Measurements from ENCODE around the gene MRTFA. TPM values are rescaled to one million over a fixed set of nuclear protein-coding genes. Genes with fewer than 3 reads are reported as not detected.

MRTFA gene
- total and polyA plus RNA-seq, 10 donors, result 17.6 to 138 (median 83.9) TPM

GRCh38 chr22:40641269-40641668 is 4.8 kb upstream of the MRTFA start:
- TF ChIP-seq POLR2AphosphoS5 (IDR thresholded peaks at IDR 0.05), result no peak
- TF ChIP-seq CTCF (IDR thresholded peaks at IDR 0.05 in 8 of 11, conservative IDR thresholded peaks at IDR 0.05 in 3 of 11), result no peak
- no peak for TF ChIP-seq POLR2A (IDR thresholded peaks at IDR 0.05)
- H3K27me3 ChIP-seq (replicated peaks in 1 of 7), result no peaks in the 10 kb centered on the region
- 83 to 96% (median 94%) methylated on average over 6 of the region's 6 CpGs for WGBS, 5 donors
- intact Hi-C loops (cut with DNase I; ENCODE audit: low total_unique reads), result loop anchor here (5.0 kb wide), 2 partner anchors 114 to 204 kb away; no protein-coding TSS in a partner anchor
- H3K4me3 ChIP-seq, result no peak overlapping the region
- H3K27ac ChIP-seq, result no peak overlapping the region
- no peaks in the 10 kb centered on the region for H3K36me3 ChIP-seq
- peaks cover 0 to 22% (median 15%) of the 10 kb centered on the region in 6 donors for H3K4me1 ChIP-seq
- H3K9me3 ChIP-seq, result no peaks in the 10 kb centered on the region
- no peak for DNase-seq

- DNase-seq, result peak; percentile 75
- intact Hi-C loops (cut with DNase I; ENCODE audit: low total_unique reads), result no loop called here
Measured at GRCh38 chr22:40638261-40638660, 1.7 kb upstream of the MRTFA start.

GRCh38 chr22:40637183-40638150 is 948 bp upstream of the MRTFA start:
- TF ChIP-seq POLR2AphosphoS5 (IDR thresholded peaks at IDR 0.05), result peak in 2 of 3 donors; percentile 20 to 81
- TF ChIP-seq CTCF (IDR thresholded peaks at IDR 0.05 in 8 of 11, conservative IDR thresholded peaks at IDR 0.05 in 3 of 11), result no peak
- peak overlapping the region; percentile 93 to 97 (median 95) for H3K27ac ChIP-seq
- peaks cover 16 to 54% (median 45%) of the 10 kb centered on the region in 6 donors for H3K4me1 ChIP-seq
- H3K4me3 ChIP-seq, result peak overlapping the region; percentile 72 to 98 (median 93)
- no peaks in the 10 kb centered on the region for H3K27me3 ChIP-seq (replicated peaks in 1 of 7)
- 9 to 14% (median 11%) methylated on average over 44 to 46 of the region's 46 CpGs for WGBS, 5 donors
- H3K36me3 ChIP-seq, result no peaks in the 10 kb centered on the region
- intact Hi-C loops (cut with DNase I; ENCODE audit: low total_unique reads), result no loop called here
- peak; percentile 89 for DNase-seq
- no peaks in the 10 kb centered on the region for H3K9me3 ChIP-seq

More at GRCh38 chr22:40638261-40638660, 1.7 kb upstream of the MRTFA start:
- no peaks in the 10 kb centered on the region for H3K36me3 ChIP-seq
- peak overlapping the region in 2 of 8 donors; percentile 83 to 98 for H3K4me3 ChIP-seq
- WGBS, 5 donors, result 94 to 97% (median 96%) methylated on average over 17 of the region's 17 CpGs
- H3K27me3 ChIP-seq (replicated peaks in 1 of 7), result no peaks in the 10 kb centered on the region
- peak overlapping the region in 5 of 8 donors; percentile 93 to 96 (median 95) for H3K27ac ChIP-seq
- H3K9me3 ChIP-seq, result no peaks in the 10 kb centered on the region
- TF ChIP-seq CTCF (IDR thresholded peaks at IDR 0.05 in 8 of 11, conservative IDR thresholded peaks at IDR 0.05 in 3 of 11) (no peak), POLR2AphosphoS5 (IDR thresholded peaks at IDR 0.05) (no peak), POLR2A (IDR thresholded peaks at IDR 0.05) (no peak)
- peaks cover 16 to 46% (median 37%) of the 10 kb centered on the region in 6 donors for H3K4me1 ChIP-seq

GRCh38 chr22:40635940-40636379 is 559 bp downstream of the MRTFA start:
- no peaks in the 10 kb centered on the region for H3K36me3 ChIP-seq
- no peaks in the 10 kb centered on the region for H3K27me3 ChIP-seq (replicated peaks in 1 of 7)
- WGBS, 5 donors, result 0 to 2% (median 2%) methylated on average over 7 to 31 of the region's 31 CpGs
- H3K9me3 ChIP-seq, result no peaks in the 10 kb centered on the region
- DNase-seq, result no peak
- intact Hi-C loops (cut with DNase I; ENCODE audit: low total_unique reads), result no loop called here
- H3K4me1 ChIP-seq, result peaks cover 16 to 67% (median 51%) of the 10 kb centered on the region in 6 donors
- peak overlapping the region; percentile 93 to 97 (median 95) for H3K27ac ChIP-seq
- TF ChIP-seq POLR2A (IDR thresholded peaks at IDR 0.05) (no peak), POLR2AphosphoS5 (IDR thresholded peaks at IDR 0.05) (no peak), CTCF (IDR thresholded peaks at IDR 0.05 in 8 of 11, conservative IDR thresholded peaks at IDR 0.05 in 3 of 11) (no peak)
- peak overlapping the region; percentile 72 to 98 (median 93) for H3K4me3 ChIP-seq
